GM12878 (cell line): Measurements from ENCODE around the gene GIMAP6. TPM values are rescaled to one million over a fixed set of nuclear protein-coding genes. Genes with fewer than 3 reads are reported as not detected.

Experiments
- ATAC-seq: fragments of 200-7000 bp; cut with Tn5 transposase; 3 replicates; pipeline ENCODE4 v1.9.1; 2020; ENCODE audit warnings: mild to moderate bottlenecking, moderate library complexity
- BruUV-seq: library from RNA; stranded (reverse); fragments of 400-500 nt; replicated peaks from 2 replicates; lab custom pipeline; 2021; lab: Mats Ljungman, UMichigan
- CTCF ChIA-PET: fragments of 300-600 bp; sonication (Branson Sonifier 250); formaldehyde crosslinking; extraction: SDS; loops from one replicate; lab custom pipeline; 2021; ENCODE audit warnings: inconsistent platforms; lab: Yijun Ruan, JAX
- POLR2A ChIA-PET: fragments of 350-600 bp; formaldehyde crosslinking; extraction: SDS; loops from one replicate; lab custom pipeline; 2021; ENCODE audit warnings: inconsistent platforms; lab: Charles Lee
- RAD21 ChIA-PET: fragments of 300-600 bp; sonication (Branson Sonifier 250); formaldehyde crosslinking; loops from one replicate; lab custom pipeline; 2023; ENCODE audit warnings: antibody characterized with exemption; ENCODE audit not compliant: unreplicated experiment; lab: Charles Lee
- SMC1A ChIA-PET: fragments of 300-600 bp; sonication (Branson Sonifier 250); formaldehyde crosslinking; loops from one replicate; lab custom pipeline; 2023; ENCODE audit not compliant: unreplicated experiment, uncharacterized antibody; lab: Charles Lee
- DNase-seq: peaks from one replicate; pipeline ENCODE4 v3.0.0-alpha.2; 2011; ENCODE audit warnings: low read depth, low spot score
- FAIRE-seq: peaks from 3 replicates; lab custom pipeline; 2011; peaks lifted over from hg19 to GRCh38; lab: Jason Lieb, UNC
- H2AFZ ChIP-seq: 2 replicates; pipeline ENCODE4 v1.6.0; 2011; ENCODE audit warnings: low read depth, low read length, control low read depth; ENCODE audit not compliant: control insufficient read depth
- H3K27ac ChIP-seq: 2 replicates; pipeline ENCODE4 v1.5.1; 2011; ENCODE audit warnings: control low read depth; ENCODE audit not compliant: control insufficient read depth, insufficient read depth
- H3K27me3 ChIP-seq, 2 experiments: replicated peaks in 1 of 2; 2 replicates each; pipeline versions ENCODE4 v1.6.0 to v1.6.1; 2011; ENCODE audit warnings: low read length in 1 of 2; ENCODE audit not compliant: control insufficient read depth in 2 of 2, insufficient read depth in 2 of 2
- H3K36me3 ChIP-seq, 2 experiments: 2 replicates each; pipeline ENCODE4 v1.5.1; 2011; ENCODE audit warnings: low read length in 1 of 2; ENCODE audit not compliant: control insufficient read depth in 2 of 2, insufficient read depth in 2 of 2
- H3K4me1 ChIP-seq: 2 replicates; pipeline ENCODE4 v1.6.1; 2011; ENCODE audit warnings: mild to moderate bottlenecking, low read length, moderate library complexity, mixed read lengths; ENCODE audit not compliant: control insufficient read depth, insufficient read depth
- H3K4me2 ChIP-seq: 2 replicates; pipeline ENCODE4 v1.6.0; 2011; ENCODE audit warnings: control low read depth; ENCODE audit not compliant: control insufficient read depth, insufficient read depth
- H3K4me3 ChIP-seq: fragments of 200-600 bp; sonication (generic); 2 replicates; pipeline ENCODE4 v1.5.1; 2016
- H3K79me2 ChIP-seq: 2 replicates; pipeline ENCODE4 v1.6.0; 2011; ENCODE audit warnings: low read length; ENCODE audit not compliant: control insufficient read depth, insufficient read depth
- H3K9ac ChIP-seq: 2 replicates; pipeline ENCODE4 v1.8.0; 2011; ENCODE audit warnings: low read length, control low read depth, mixed read lengths; ENCODE audit not compliant: control insufficient read depth, insufficient read depth
- H3K9me3 ChIP-seq: replicated peaks from 3 replicates; pipeline ENCODE4 v1.5.1; 2011; ENCODE audit warnings: mild to moderate bottlenecking, low read length; ENCODE audit not compliant: control insufficient read depth, insufficient read depth
- H4K20me1 ChIP-seq: 2 replicates; pipeline ENCODE4 v1.6.0; 2011; ENCODE audit not compliant: control insufficient read depth, insufficient read depth
- ATF7 ChIP-seq: fragments of 450-650 bp; IDR thresholded peaks from 2 replicates; pipeline ENCODE4 v1.6.1; 2016; ENCODE audit warnings: low read depth, mild to moderate bottlenecking
- BMI1 ChIP-seq: fragments of 450-650 bp; IDR thresholded peaks from 2 replicates; pipeline ENCODE4 v1.6.1; 2016; ENCODE audit warnings: mild to moderate bottlenecking, moderate library complexity, borderline replicate concordance
- CBX5 ChIP-seq: sonication (generic); IDR thresholded peaks from 2 replicates; pipeline ENCODE4 v1.6.1; 2016; ENCODE audit warnings: low read depth, moderate library complexity, mild to moderate bottlenecking, inconsistent platforms
- E4F1 ChIP-seq: fragments of 450-650 bp; IDR thresholded peaks from 2 replicates; pipeline ENCODE4 v1.6.1; 2018; ENCODE audit warnings: borderline replicate concordance, mild to moderate bottlenecking; ENCODE audit not compliant: partially characterized antibody
- FOXM1 ChIP-seq: IDR thresholded peaks from 2 replicates; pipeline ENCODE4 v1.6.1; 2012; ENCODE audit warnings: low read depth, mild to moderate bottlenecking, inconsistent platforms, low read length, moderate library complexity
- JUND ChIP-seq: IDR thresholded peaks from 2 replicates; pipeline ENCODE4 v1.6.1; 2012; ENCODE audit warnings: low read depth, mild to moderate bottlenecking, low read length, improper control_type of control experiment, moderate library complexity
- KDM1A ChIP-seq: fragments of 200-600 bp; sonication (generic); IDR thresholded peaks from 2 replicates; pipeline ENCODE4 v1.6.1; 2016; ENCODE audit warnings: borderline replicate concordance
- MXI1 ChIP-seq: fragments of 150-350 bp; IDR thresholded peaks from 2 replicates; pipeline ENCODE4 v1.6.1; 2011; ENCODE audit warnings: low read depth, mild to moderate bottlenecking, inconsistent platforms, low read length, improper control_type of control experiment
- NR2C2 ChIP-seq: IDR thresholded peaks from 2 replicates; pipeline ENCODE4 v1.6.1; 2011; ENCODE audit warnings: borderline replicate concordance, low read depth; ENCODE audit not compliant: control insufficient read depth, insufficient read length
- NRF1 ChIP-seq: conservative IDR thresholded peaks from 2 replicates; pipeline ENCODE4 v1.6.1; 2011; ENCODE audit warnings: mild to moderate bottlenecking, low read depth, low read length, improper control_type of control experiment
- SP1 ChIP-seq: IDR thresholded peaks from one replicate; pipeline ENCODE4 v1.6.1; 2011; ENCODE audit warnings: low read depth, low read length
- ZNF592 ChIP-seq: fragments of 450-650 bp; IDR thresholded peaks from 2 replicates; pipeline ENCODE4 v1.6.1; 2017; ENCODE audit warnings: mild to moderate bottlenecking, moderate library complexity
- WGBS: methylation state at CpG from one replicate; pipeline ENCODE4 v1.1.6; 2016; ENCODE audit warnings: low lambda C conversion rate; ENCODE audit not compliant: insufficient replicate concordance, insufficient coverage; ENCODE audit errors: missing lambda C conversion rate; 5-methylcytosine and 5-hydroxymethylcytosine counted together
- in situ Hi-C: fragments of 300-500 bp; cut with MboI; formaldehyde crosslinking; loops from 9 replicates; pipeline ENCODE4 v1.14.3; 2018; ENCODE audit warnings: mixed read lengths
- intact Hi-C: fragments of 100-400 bp; cut with micrococcal nuclease; formaldehyde crosslinking; loops from one replicate; pipeline ENCODE4 v1.14.2; 2022; ENCODE audit not compliant: unreplicated experiment
- polyA plus RNA-seq, 11 experiments: library from polyadenylated mRNA; depleted of rRNA in 4 of 11; unstranded in 6 of 11; stranded (reverse) in 5 of 11; fragments of >200 nt; fragmentation: Nextera tagmentation in 4 of 11; fragmentation: Illumina TruSeq in 1 of 11; extraction: Ambion mirVana in 4 of 11; extraction: Trizol in 1 of 11; gene quantifications; 1 replicate in 1 of 11; 2 replicates in 10 of 11; pipeline versions ENCODE4 v1.2.1 to v1.2.3, GENCODE V29; 2011 to 2016; ENCODE audit warnings: inconsistent platforms in 2 of 11, missing spikeins in 2 of 11, low read depth in 1 of 11
- total RNA-seq, 4 experiments: library from RNA; depleted of rRNA in 3 of 4; stranded (reverse); fragments of >200 nt in 3 of 4; fragmentation: Illumina TruSeq in 1 of 4; extraction: Trizol in 1 of 4; gene quantifications; 2 replicates each; pipeline versions ENCODE4 v1.2.1 to v1.2.3, GENCODE V29; 2013 to 2021

GIMAP6 gene
- total and polyA plus RNA-seq, 10 of the 15 experiments (the other 5 are each of a cell fraction or from before 2014, with no cell fraction given), result 6.2 to 49.2 (median 35.4) TPM

GRCh38 chr7:150594805-150595204, 37.4 kb downstream of the GIMAP6 start:
- no peaks in the 10 kb centered on the region for H4K20me1 ChIP-seq
- no peak overlapping the region for H3K4me3 ChIP-seq
- WGBS, result 0% methylated on average over 2 of the region's 2 CpGs
- H3K79me2 ChIP-seq, result no peaks in the 10 kb centered on the region
- intact Hi-C loops, result no loop called here
- H3K9me3 ChIP-seq, result peaks cover 9% of the 10 kb centered on the region
- H3K4me1 ChIP-seq, result no peaks in the 10 kb centered on the region
- BruUV-seq, result no TSS peak
- FAIRE-seq (no peak), ATAC-seq (no peak), DNase-seq (no peak)
- ChIA-PET POLR2A (no interaction called here), CTCF (no interaction called here), RAD21 (no interaction called here), SMC1A (no interaction called here)
- H2AFZ ChIP-seq, result no peak overlapping the region
- no peak overlapping the region for H3K4me2 ChIP-seq
- no peaks in the 10 kb centered on the region for H3K36me3 ChIP-seq
- no peak overlapping the region for H3K27ac ChIP-seq
- in situ Hi-C loops, result no loop called here
- H3K27me3 ChIP-seq, result no peaks in the 10 kb centered on the region
- no peak for TF ChIP-seq FOXM1
- no peak for TF ChIP-seq JUND
- no peak overlapping the region for H3K9ac ChIP-seq

GRCh38 chr7:150587551-150587950, 44.6 kb downstream of the GIMAP6 start:
- ChIA-PET CTCF (no interaction called here), RAD21 (no interaction called here), POLR2A (no interaction called here), SMC1A (interaction anchor here (0.7 to 1.2 kb wide), 2 partner anchors 136 to 138 kb away, joined by 3 read pairs; no protein-coding TSS in a partner anchor)
- in situ Hi-C loops (no loop called here), intact Hi-C loops (no loop called here)
- peaks cover 5% of the 10 kb centered on the region; the same call in 1 of the 2 replicates for H3K4me1 ChIP-seq
- DNase-seq (no peak), FAIRE-seq (no peak), ATAC-seq (no peak)
- H3K27ac ChIP-seq, result no peak overlapping the region
- no peaks in the 10 kb centered on the region for H3K36me3 ChIP-seq
- H3K79me2 ChIP-seq, result no peaks in the 10 kb centered on the region
- no peaks in the 10 kb centered on the region for H3K27me3 ChIP-seq
- no peak overlapping the region for H3K4me2 ChIP-seq
- no TSS peak for BruUV-seq
- 63% methylated on average over 1 of the region's 1 CpG for WGBS
- H4K20me1 ChIP-seq, result no peaks in the 10 kb centered on the region
- no peak overlapping the region for H3K9ac ChIP-seq
- H3K9me3 ChIP-seq, result peaks cover under 1% of the 10 kb centered on the region; the same call in 2 of the 3 replicates
- H2AFZ ChIP-seq, result no peak overlapping the region
- no peak overlapping the region for H3K4me3 ChIP-seq
- TF ChIP-seq MXI1, result no peak
- no peak for TF ChIP-seq NR2C2
- no peak for TF ChIP-seq E4F1
- TF ChIP-seq ATF7, result no peak
- no peak for TF ChIP-seq ZNF592
- no peak for TF ChIP-seq BMI1
- no peak for TF ChIP-seq SP1
- TF ChIP-seq NRF1, result no peak
- TF ChIP-seq CBX5, result no peak
- no peak for TF ChIP-seq KDM1A
